ENCODE data around the gene ZNF497.
"Not testable (repeated sequence)": the region's sequence is repeated elsewhere in the genome, so short reads cannot be mapped to it uniquely, and the experiment has no call there.

- TF ChIP-seq CTCF (IDR thresholded peaks at IDR 0.05; ENCODE audit: low read length); EZH2 (optimal IDR thresholded peaks at IDR 0.05; ENCODE audit: low read depth, low read length); EZH2phosphoT487 (IDR thresholded peaks at IDR 0.05; ENCODE audit: low read length): not testable (repeated sequence)
These were observed 14.5 kb downstream of the ZNF497 start for GRCh38 chr19:58348080-58348479.

Data from MM.1S (cell line).